HG02642 (cell line): ENCODE data around the gene IDI1.

Source experiments
- ATAC-seq: cut with Tn5 transposase; IDR thresholded peaks from one replicate; pipeline ENCODE4 v1.9.1; 2021; ENCODE audit warnings: mild to moderate bottlenecking; ENCODE audit not compliant: unreplicated experiment, poor library complexity

The IDI1 gene

DNA sequence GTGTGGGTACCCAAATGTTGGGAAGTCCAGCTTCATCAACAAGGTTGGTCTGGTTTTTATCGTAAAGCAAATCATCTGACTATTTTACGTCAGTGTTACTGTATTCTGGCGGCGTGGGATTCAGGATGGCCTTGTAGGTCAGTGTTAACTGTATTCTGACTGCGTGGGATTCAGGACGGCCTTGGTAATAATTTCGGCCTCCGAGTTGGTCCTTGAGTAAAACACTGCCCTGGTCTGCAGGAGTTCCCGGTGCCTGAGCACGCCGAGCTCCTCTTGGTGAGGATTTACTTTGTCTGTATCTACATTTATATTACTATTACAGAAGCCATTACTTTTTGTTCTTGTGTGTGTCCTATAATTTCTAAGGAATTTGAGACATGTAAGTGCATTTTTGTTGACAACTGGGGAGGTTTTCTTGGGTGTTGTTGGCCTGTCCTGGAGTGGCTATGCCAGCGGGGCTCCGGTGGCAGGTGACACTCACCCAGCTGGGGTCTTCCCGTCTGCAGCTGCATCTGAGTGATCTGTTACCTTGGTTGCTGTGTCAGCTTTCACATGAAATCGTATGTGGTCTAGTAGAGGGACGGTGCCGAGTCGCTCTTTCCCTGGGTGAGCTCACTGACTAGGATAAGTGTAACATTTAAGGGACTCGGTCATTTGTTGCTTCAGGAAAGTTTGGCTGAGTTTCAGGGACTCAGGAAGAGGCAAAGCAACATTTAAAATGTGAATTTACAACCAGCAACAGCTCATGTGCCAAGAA, 51.5 kb downstream of the IDI1 start:
- no peak for ATAC-seq

DNA sequence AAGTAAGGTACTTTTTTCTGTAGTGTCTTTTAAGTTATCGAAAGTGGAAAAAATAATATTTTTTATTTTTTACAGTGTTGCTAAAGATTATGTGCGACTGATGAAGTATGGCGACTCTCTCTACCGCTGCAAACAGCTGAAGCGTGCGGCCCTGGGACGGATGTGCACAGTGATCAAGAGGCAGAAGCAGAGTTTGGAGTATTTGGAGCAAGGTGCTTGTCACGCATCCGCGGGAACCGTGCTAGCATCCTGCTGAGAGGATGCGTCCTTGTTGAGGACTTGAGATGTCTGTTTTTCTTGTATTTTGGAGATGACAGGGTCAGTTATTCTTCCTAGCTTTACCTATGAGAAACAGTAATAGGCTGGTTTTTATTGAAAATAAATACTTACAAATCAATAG, 52.9 kb downstream of the IDI1 start:
- no peak for ATAC-seq

DNA sequence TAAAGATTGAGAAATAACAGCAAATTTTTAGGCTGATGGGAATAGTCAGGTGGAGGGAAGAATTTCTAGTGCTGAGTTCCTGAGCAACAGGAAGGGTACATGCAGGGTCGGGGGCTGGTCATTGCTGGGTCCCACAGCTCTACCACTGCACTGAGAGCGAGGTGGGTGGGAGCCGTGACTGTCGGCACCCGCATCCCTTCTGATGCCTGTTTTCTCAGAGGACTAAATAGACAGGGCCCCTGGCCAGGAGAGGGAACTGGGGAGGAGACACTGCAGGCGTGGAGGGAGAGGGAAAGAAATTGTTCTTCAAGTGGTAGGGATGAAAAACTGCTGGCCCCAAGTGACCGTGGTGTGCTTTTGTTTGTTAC, 53.4 kb downstream of the IDI1 start:
- no peak for ATAC-seq

DNA sequence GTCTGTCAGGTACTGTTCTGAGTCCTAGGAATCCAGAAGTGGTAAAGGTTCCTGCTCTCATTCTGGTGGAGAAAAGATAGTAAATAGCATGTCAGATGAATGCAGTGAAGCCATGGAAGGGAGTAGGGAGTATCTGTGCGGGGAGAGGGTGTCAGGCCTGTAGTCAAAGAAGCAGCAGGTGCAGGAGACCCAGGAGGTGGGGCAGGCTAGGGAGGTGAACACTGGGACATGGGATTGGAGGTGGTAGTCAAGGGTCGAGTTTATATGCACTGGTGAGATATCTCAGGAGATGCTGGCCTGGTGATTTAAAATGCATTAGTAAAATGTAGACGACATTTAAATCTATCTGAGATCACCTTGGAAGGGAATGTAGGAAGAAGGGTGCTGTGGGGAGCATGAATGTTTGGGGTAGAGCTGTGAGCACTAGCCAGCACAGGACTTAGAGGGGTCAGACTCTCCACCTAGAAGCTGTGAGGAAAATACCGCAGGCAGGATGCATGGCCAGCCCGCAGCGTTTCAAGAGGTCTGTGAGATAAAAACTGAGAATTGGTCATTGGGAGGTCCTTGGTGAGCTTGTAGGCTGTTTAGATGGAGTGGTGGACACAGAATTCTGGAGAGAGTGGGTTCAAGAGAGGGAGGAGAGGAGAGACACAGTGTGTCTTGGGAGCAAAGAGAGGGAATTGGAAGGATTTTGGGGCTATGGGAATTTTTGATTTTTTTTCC, 53.9 kb downstream of the IDI1 start:
- ATAC-seq: no peak

DNA sequence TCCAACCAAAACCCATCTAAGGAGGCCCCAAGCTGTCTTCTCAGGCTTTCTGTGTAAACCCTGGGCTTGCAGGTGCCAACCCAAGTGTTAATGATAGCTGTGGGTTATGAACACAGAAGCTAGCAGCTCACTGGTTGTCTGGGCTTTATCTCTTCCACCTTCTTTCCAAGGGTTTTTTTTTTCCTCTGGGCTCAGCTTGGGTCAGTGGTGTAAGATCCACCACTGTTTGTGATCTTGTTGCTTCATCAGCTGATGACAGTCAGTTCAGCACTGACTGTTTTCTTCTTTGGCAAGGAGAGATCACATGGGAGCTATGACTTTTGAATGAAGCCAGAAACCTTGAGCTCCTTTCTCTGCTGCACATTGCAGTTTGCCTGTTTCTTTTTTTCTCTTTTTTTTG, 56.0 kb downstream of the IDI1 start:
- no peak for ATAC-seq

DNA sequence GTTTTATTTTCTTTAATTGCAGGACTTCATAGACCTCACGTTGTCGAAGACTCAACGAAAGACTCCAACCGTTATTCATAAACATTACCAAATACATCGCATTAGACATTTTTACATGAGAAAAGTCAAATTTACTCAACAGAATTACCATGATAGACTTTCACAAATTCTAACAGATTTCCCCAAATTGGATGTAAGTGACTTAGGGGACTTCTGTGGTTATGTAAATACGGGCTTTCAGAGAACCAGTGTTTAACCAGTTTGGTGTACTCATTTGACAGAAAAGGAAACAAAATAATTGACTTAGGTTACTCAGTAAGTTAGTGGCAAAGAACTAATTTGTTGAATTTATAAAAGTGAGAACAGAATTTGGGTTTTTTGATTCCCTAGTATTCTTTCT, 56.5 kb downstream of the IDI1 start:
- no peak for ATAC-seq

DNA sequence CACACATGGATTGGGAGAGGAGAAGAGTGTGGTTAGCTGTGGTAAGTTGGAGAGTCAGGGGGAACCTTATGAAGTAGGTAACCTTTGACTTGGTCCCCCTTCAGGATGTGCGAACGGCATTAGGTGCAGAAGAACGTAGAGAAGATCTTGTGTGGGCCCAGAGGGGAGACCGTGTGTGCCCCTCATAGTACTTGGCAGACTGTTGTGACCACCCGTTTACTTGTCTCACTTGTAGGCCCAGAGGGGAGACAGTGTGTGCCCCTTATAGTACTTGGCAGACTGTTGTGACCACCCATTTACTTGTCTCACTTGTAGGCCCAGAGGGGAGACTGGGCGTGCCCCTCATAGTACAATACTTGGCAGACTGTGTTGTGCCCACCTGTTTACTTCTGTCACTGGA, 58.1 kb downstream of the IDI1 start:
- no peak for ATAC-seq
